K562 (cell line): Measurements from ENCODE around the gene HIVEP2. TPM values are rescaled to one million over a fixed set of nuclear protein-coding genes. Genes with fewer than 3 reads are reported as not detected.

Experiments used
- ATAC-seq: fragments of 200-7000 bp; cut with Tn5 transposase; 3 replicates; pipeline ENCODE4 v1.9.1; 2020; ENCODE audit warnings: moderate library complexity
- BruUV-seq: library from RNA; stranded (reverse); fragments of 400-500 nt; replicated peaks from 2 replicates; lab custom pipeline; 2021; lab: Mats Ljungman, UMichigan
- CTCF ChIA-PET: fragments of 300-600 bp; formaldehyde crosslinking; extraction: SDS; loops from one replicate; lab custom pipeline; 2021; ENCODE audit warnings: low intra/inter-chr PET ratio; lab: Yijun Ruan, JAX
- POLR2A ChIA-PET: fragments of 300-600, 350-650 bp; sonication (Branson Sonifier 250); formaldehyde crosslinking; extraction: SDS; loops from one replicate; lab custom pipeline; 2021; ENCODE audit warnings: antibody characterized with exemption, inconsistent platforms; lab: Yijun Ruan, JAX
- DNase-seq, 4 experiments: peaks; one replicate each; pipeline versions ENCODE4 v3.0.0 to v3.0.0-alpha.2; 2011 to 2018; ENCODE audit warnings: low spot score in 3 of 4, mixed read lengths in 3 of 4; ENCODE audit errors: extremely low read depth in 1 of 4
- FAIRE-seq: peaks from 2 replicates; lab custom pipeline; 2011; peaks lifted over from hg19 to GRCh38; lab: Jason Lieb, UNC
- H2AFZ ChIP-seq: 2 replicates; pipeline ENCODE4 v1.6.0; 2011; ENCODE audit warnings: low read depth, low read length, control low read depth, inconsistent platforms
- H3K27ac ChIP-seq: fragments of 200-600 bp; 3 replicates; pipeline ENCODE4 v1.8.0; 2011; ENCODE audit warnings: low read depth, mild to moderate bottlenecking, control low read depth, inconsistent platforms, low read length, moderate library complexity, mixed read lengths; ENCODE audit errors: extremely low read depth
- H3K27me3 ChIP-seq, 2 experiments: fragments of 300-600 bp in 1 of 2; 2 replicates in 1 of 2; 3 replicates in 1 of 2; pipeline versions ENCODE4 v1.6.0 to v1.8.0; 2011; ENCODE audit warnings: inconsistent platforms in 2 of 2, low read length in 2 of 2, mild to moderate bottlenecking in 1 of 2, mixed read lengths in 1 of 2, moderate library complexity in 1 of 2; ENCODE audit not compliant: control insufficient read depth in 2 of 2, insufficient read depth in 2 of 2
- H3K36me3 ChIP-seq: fragments of 300-600 bp; 3 replicates; pipeline ENCODE4 v1.8.0; 2011; ENCODE audit warnings: mild to moderate bottlenecking, low read length, inconsistent platforms; ENCODE audit not compliant: control insufficient read depth, insufficient read depth
- H3K4me1 ChIP-seq, 2 experiments: fragments of 200-600 bp in 1 of 2; replicated peaks in 1 of 2; 2 replicates in 1 of 2; 3 replicates in 1 of 2; pipeline versions ENCODE4 v1.5.1 to v1.8.0; 2011; ENCODE audit warnings: inconsistent platforms in 2 of 2, low read length in 2 of 2, mild to moderate bottlenecking in 1 of 2, mixed read lengths in 1 of 2, moderate library complexity in 1 of 2; ENCODE audit not compliant: control insufficient read depth in 2 of 2, insufficient read depth in 2 of 2
- H3K4me2 ChIP-seq: 2 replicates; pipeline ENCODE4 v1.6.1; 2011; ENCODE audit warnings: low read length, control low read depth, inconsistent platforms, mixed read lengths; ENCODE audit not compliant: insufficient read depth
- H3K4me3 ChIP-seq: fragments of 200-600 bp; sonication (generic), shearing (Covaris generic); 2 replicates; pipeline ENCODE4 v1.5.1; 2016; ENCODE audit warnings: control low read depth, inconsistent platforms
- H3K79me2 ChIP-seq: fragments of 200-600 bp; 3 replicates; pipeline ENCODE4 v1.8.0; 2011; ENCODE audit warnings: low read length, inconsistent platforms; ENCODE audit not compliant: control insufficient read depth, insufficient read depth
- H3K9ac ChIP-seq, 2 experiments: 2 replicates each; pipeline versions ENCODE4 v1.6.0 to v1.6.1; 2011; ENCODE audit warnings: low read depth in 2 of 2, low read length in 2 of 2, control low read depth in 1 of 2, inconsistent platforms in 1 of 2, mild to moderate bottlenecking in 1 of 2, mixed read lengths in 1 of 2; ENCODE audit not compliant: insufficient read depth in 1 of 2
- H3K9me1 ChIP-seq: one replicate; pipeline ENCODE4 v1.6.0; 2011; ENCODE audit warnings: inconsistent platforms, mild to moderate bottlenecking, low read length, moderate library complexity; ENCODE audit not compliant: control insufficient read depth, insufficient read depth
- H3K9me3 ChIP-seq: replicated peaks from 2 replicates; pipeline ENCODE4 v1.5.1; 2011; ENCODE audit warnings: low read depth, low read length, inconsistent platforms; ENCODE audit not compliant: control insufficient read depth, insufficient read depth
- H4K20me1 ChIP-seq: replicated peaks from 2 replicates; pipeline ENCODE4 v1.6.1; 2011; ENCODE audit warnings: low read length, inconsistent platforms, mixed read lengths; ENCODE audit not compliant: control insufficient read depth, insufficient read depth
- ESRRB ChIP-seq: fragments of 250-450 bp; sonication (Bioruptor Pico); IDR thresholded peaks from 2 replicates; pipeline ENCODE4 v1.5.0; 2020; ENCODE audit warnings: mild to moderate bottlenecking, moderate library complexity, borderline replicate concordance
- HOXB6 ChIP-seq: fragments of 250-450 bp; sonication (Bioruptor Pico); IDR thresholded peaks from 2 replicates; pipeline ENCODE4 v1.5.1; 2022; ENCODE audit warnings: mild to moderate bottlenecking, borderline replicate concordance
- ILF3 ChIP-seq: fragments of 450-650 bp; IDR thresholded peaks from 2 replicates; pipeline ENCODE4 v1.6.1; 2018; ENCODE audit warnings: antibody characterized with exemption, mild to moderate bottlenecking, moderate library complexity, borderline replicate concordance
- MEIS2 ChIP-seq: fragments of 450-650 bp; IDR thresholded peaks from 2 replicates; pipeline ENCODE4 v1.6.1; 2014; ENCODE audit warnings: mild to moderate bottlenecking; ENCODE audit not compliant: partially characterized antibody
- MTA3 ChIP-seq: fragments of 450-650 bp; formaldehyde crosslinking; IDR thresholded peaks from 2 replicates; pipeline ENCODE4 v1.6.1; 2017; ENCODE audit warnings: mild to moderate bottlenecking, borderline replicate concordance
- PHF21A ChIP-seq: fragments of 450-650 bp; IDR thresholded peaks from 2 replicates; pipeline ENCODE4 v1.6.1; 2017; ENCODE audit warnings: low read depth, borderline replicate concordance
- PRDM10 ChIP-seq: fragments of 450-650 bp; IDR thresholded peaks from 2 replicates; pipeline ENCODE4 v1.6.1; 2018; ENCODE audit not compliant: partially characterized antibody
- SMARCE1 ChIP-seq: fragments of 450-650 bp; IDR thresholded peaks from 2 replicates; pipeline ENCODE4 v1.7.1; 2016; ENCODE audit warnings: mild to moderate bottlenecking
- SRSF7 ChIP-seq: fragments of 200-400 bp; formaldehyde crosslinking; optimal IDR thresholded peaks from 2 replicates; pipeline ENCODE3; 2017; ENCODE audit warnings: mild to moderate bottlenecking, low read depth, low read length
- TBL1XR1 ChIP-seq, 2 experiments: IDR thresholded peaks; 2 replicates each; pipeline ENCODE4 v1.6.1; 2012; ENCODE audit warnings: improper control_type of control experiment in 2 of 2, low read length in 2 of 2, mild to moderate bottlenecking in 1 of 2
- ZC3H11A ChIP-seq: IDR thresholded peaks from 2 replicates; pipeline ENCODE4 v1.6.1; 2012; ENCODE audit warnings: low read depth, low read length, improper control_type of control experiment
- ZNF174 ChIP-seq: fragments of 250-450 bp; sonication (Bioruptor Pico); IDR thresholded peaks from 2 replicates; pipeline ENCODE4 v1.4.0; 2020; ENCODE audit warnings: mild to moderate bottlenecking
- ZNF699 ChIP-seq: fragments of 250-450 bp; sonication (Bioruptor Pico); IDR thresholded peaks from 2 replicates; pipeline ENCODE4 v1.8.0; 2021; ENCODE audit warnings: mild to moderate bottlenecking, moderate library complexity; ENCODE audit not compliant: insufficient replicate concordance
- WGBS: fragments of 100-300 bp; shearing (Covaris generic); methylation state at CpG from one replicate; pipeline ENCODE4 v1.1.6; 2016; ENCODE audit warnings: low coverage, mixed read lengths; ENCODE audit not compliant: insufficient coverage; ENCODE audit errors: missing lambda C conversion rate; 5-methylcytosine and 5-hydroxymethylcytosine counted together
- in situ Hi-C: fragments of 300-500 bp; cut with MboI; formaldehyde crosslinking; loops from 4 replicates; pipeline ENCODE4 v1.15.0; 2018; ENCODE audit warnings: inconsistent platforms, mixed read lengths
- intact Hi-C: fragments of 100-400 bp; cut with micrococcal nuclease; formaldehyde crosslinking; loops from 2 replicates; pipeline ENCODE4 v1.14.2; 2022
- polyA plus RNA-seq, 8 experiments: library from polyadenylated mRNA; depleted of rRNA in 4 of 8; stranded (reverse) in 5 of 8; unstranded in 3 of 8; fragments of >200 nt; fragmentation: Nextera tagmentation in 2 of 8; fragmentation: Illumina TruSeq in 1 of 8; extraction: Ambion mirVana in 2 of 8; extraction: Trizol in 1 of 8; gene quantifications; 2 replicates each; pipeline versions ENCODE4 v1.2.1 to v1.2.3, GENCODE V29; 2011 to 2014; ENCODE audit warnings: inconsistent platforms in 1 of 8, missing spikeins in 1 of 8
- total RNA-seq, 7 experiments: library from RNA; depleted of rRNA in 6 of 7; stranded (reverse); fragments of >200 nt in 6 of 7; fragmentation: Illumina TruSeq in 2 of 7; extraction: Trizol in 2 of 7; gene quantifications; 2 replicates each; pipeline versions ENCODE4 v1.2.1 to v1.2.3, GENCODE V29; 2011 to 2021; ENCODE audit warnings: low replicate concordance in 1 of 7
- TF ChIP-seq, protein P1 (sequence below): fragments of 250-450 bp; sonication (Bioruptor Pico); IDR thresholded peaks from 2 replicates; pipeline ENCODE4 v1.8.0; 2022; ENCODE audit warnings: moderate library complexity, mild to moderate bottlenecking, inconsistent platforms
- TF ChIP-seq, protein P2 (sequence below): sonication (generic); formaldehyde crosslinking; IDR thresholded peaks from 2 replicates; pipeline ENCODE4 v1.4.0; 2020; ENCODE audit warnings: mild to moderate bottlenecking, missing genetic modification reagents
- TF ChIP-seq, protein P3 (sequence below): fragments of 450-650 bp; IDR thresholded peaks from 2 replicates; pipeline ENCODE4 v1.6.1; 2014; ENCODE audit warnings: low read depth, mild to moderate bottlenecking, moderate library complexity, borderline replicate concordance

HIVEP2 gene
- total and polyA plus RNA-seq, 9 of the 15 experiments (the other 6 are each of a cell fraction or from before 2014, with no cell fraction given), result under 0.01 to 1.2 (median 0.31) TPM

GRCh38 chr6:142874676-142875075, 70.3 kb downstream of the HIVEP2 start:
- WGBS, result 0% methylated on average over 1 of the region's 1 CpG
- Histone ChIP-seq H3K36me3 (no peaks in the 10 kb centered on the region), H3K4me2 (no peak overlapping the region), H4K20me1 (no peaks in the 10 kb centered on the region), H3K9me3 (no peaks in the 10 kb centered on the region), H3K4me3 (no peak overlapping the region), H3K79me2 (no peaks in the 10 kb centered on the region), H3K27me3 (peaks cover 0 to 7% of the 10 kb centered on the region in 2 experiments; a peak in 2 of 5 replicates), H3K27ac (no peak overlapping the region), H2AFZ (no peak overlapping the region), H3K9ac (no peak overlapping the region), H3K9me1 (no peaks in the 10 kb centered on the region), H3K4me1 (peaks cover 0 to 9% of the 10 kb centered on the region in 2 experiments; a peak in 1 of 5 replicates)
- POLR2A ChIA-PET, result interaction anchor here (1.2 kb wide), 1 partner anchor 15 kb away, joined by 3 read pairs; no protein-coding TSS in a partner anchor
- no TSS peak for BruUV-seq
- FAIRE-seq, result peak; percentile 84
- ATAC-seq, result peak; percentile 82
- in situ Hi-C loops, result no loop called here
- DNase-seq, result peak; percentile 26 to 64 (median 38)
- CTCF ChIA-PET, result no interaction called here
- intact Hi-C loops, result no loop called here
- TF ChIP-seq TBL1XR1 (IDR thresholded peaks at IDR 0.05; ENCODE audit: low read length in 2 of 2) (no peak), ESRRB (CRISPR knock-in tag) (no peak), SMARCE1 (no peak), ZNF174 (CRISPR knock-in tag) (no peak), HOXB6 (CRISPR knock-in tag) (no peak), MEIS2 (no peak), ZC3H11A (no peak), MTA3 (no peak), PRDM10 (no peak), SRSF7 (no peak), ZNF699 (no peak), PHF21A (no peak), ILF3 (no peak)
- TF ChIP-seq, protein P1, sequence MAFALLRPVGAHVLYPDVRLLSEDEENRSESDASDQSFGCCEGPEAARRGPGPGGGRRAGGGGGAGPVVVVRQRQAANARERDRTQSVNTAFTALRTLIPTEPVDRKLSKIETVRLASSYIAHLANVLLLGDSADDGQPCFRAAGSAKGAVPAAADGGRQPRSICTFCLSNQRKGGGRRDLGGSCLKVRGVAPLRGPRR (CRISPR knock-in tag), result no peak
- TF ChIP-seq, protein P2, sequence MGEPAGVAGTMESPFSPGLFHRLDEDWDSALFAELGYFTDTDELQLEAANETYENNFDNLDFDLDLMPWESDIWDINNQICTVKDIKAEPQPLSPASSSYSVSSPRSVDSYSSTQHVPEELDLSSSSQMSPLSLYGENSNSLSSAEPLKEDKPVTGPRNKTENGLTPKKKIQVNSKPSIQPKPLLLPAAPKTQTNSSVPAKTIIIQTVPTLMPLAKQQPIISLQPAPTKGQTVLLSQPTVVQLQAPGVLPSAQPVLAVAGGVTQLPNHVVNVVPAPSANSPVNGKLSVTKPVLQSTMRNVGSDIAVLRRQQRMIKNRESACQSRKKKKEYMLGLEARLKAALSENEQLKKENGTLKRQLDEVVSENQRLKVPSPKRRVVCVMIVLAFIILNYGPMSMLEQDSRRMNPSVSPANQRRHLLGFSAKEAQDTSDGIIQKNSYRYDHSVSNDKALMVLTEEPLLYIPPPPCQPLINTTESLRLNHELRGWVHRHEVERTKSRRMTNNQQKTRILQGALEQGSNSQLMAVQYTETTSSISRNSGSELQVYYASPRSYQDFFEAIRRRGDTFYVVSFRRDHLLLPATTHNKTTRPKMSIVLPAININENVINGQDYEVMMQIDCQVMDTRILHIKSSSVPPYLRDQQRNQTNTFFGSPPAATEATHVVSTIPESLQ, result no peak
- TF ChIP-seq, protein P3, sequence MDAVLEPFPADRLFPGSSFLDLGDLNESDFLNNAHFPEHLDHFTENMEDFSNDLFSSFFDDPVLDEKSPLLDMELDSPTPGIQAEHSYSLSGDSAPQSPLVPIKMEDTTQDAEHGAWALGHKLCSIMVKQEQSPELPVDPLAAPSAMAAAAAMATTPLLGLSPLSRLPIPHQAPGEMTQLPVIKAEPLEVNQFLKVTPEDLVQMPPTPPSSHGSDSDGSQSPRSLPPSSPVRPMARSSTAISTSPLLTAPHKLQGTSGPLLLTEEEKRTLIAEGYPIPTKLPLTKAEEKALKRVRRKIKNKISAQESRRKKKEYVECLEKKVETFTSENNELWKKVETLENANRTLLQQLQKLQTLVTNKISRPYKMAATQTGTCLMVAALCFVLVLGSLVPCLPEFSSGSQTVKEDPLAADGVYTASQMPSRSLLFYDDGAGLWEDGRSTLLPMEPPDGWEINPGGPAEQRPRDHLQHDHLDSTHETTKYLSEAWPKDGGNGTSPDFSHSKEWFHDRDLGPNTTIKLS, result no peak
